Rectal smooth muscle tissue (tissue), 1 donor: ENCODE results near the gene PCDHA10.
A peak's percentile ranks its signal among the peaks of the same experiment; 100 is the strongest.
"Not testable (repeated sequence)": the region's sequence is repeated elsewhere in the genome, so short reads cannot be mapped to it uniquely, and the experiment has no call there.

Experiments used
- H3K27ac ChIP-seq: one replicate; pipeline ENCODE4 v1.7.0; 2013; ENCODE audit warnings: low read depth, low read length, inconsistent platforms
- H3K27me3 ChIP-seq: one replicate; pipeline ENCODE4 v1.7.0; 2013; ENCODE audit warnings: low read length; ENCODE audit not compliant: control insufficient read depth, insufficient read depth
- H3K36me3 ChIP-seq: one replicate; pipeline ENCODE4 v1.7.0; 2013; ENCODE audit warnings: low read length; ENCODE audit not compliant: control insufficient read depth, insufficient read depth
- H3K4me1 ChIP-seq: one replicate; pipeline ENCODE4 v1.7.0; 2013; ENCODE audit warnings: low read length; ENCODE audit not compliant: control insufficient read depth, insufficient read depth
- H3K4me3 ChIP-seq: one replicate; pipeline ENCODE4 v1.7.0; 2013; ENCODE audit warnings: low read length
- H3K9ac ChIP-seq: one replicate; pipeline ENCODE4 v1.7.0; 2013; ENCODE audit warnings: low read length

Gene PCDHA10, protein sequence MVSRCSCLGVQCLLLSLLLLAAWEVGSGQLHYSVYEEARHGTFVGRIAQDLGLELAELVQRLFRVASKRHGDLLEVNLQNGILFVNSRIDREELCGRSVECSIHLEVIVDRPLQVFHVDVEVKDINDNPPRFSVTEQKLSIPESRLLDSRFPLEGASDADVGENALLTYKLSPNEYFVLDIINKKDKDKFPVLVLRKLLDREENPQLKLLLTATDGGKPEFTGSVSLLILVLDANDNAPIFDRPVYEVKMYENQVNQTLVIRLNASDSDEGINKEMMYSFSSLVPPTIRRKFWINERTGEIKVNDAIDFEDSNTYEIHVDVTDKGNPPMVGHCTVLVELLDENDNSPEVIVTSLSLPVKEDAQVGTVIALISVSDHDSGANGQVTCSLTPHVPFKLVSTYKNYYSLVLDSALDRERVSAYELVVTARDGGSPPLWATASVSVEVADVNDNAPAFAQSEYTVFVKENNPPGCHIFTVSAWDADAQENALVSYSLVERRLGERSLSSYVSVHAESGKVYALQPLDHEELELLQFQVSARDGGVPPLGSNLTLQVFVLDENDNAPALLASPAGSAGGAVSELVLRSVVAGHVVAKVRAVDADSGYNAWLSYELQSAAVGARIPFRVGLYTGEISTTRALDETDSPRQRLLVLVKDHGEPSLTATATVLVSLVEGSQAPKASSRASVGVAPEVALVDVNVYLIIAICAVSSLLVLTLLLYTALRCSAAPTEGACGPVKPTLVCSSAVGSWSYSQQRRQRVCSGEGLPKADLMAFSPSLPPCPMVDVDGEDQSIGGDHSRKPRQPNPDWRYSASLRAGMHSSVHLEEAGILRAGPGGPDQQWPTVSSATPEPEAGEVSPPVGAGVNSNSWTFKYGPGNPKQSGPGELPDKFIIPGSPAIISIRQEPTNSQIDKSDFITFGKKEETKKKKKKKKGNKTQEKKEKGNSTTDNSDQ

GRCh38 chr5:140855772-140856674 lies at the start of gene PCDHA10:
TSS of gene PCDHA10 (plus strand) at chr5:140855897. CDS start at chr5:140856049, 152 bp downstream.
- no peak within 1 kb of the TSS for H3K4me3 ChIP-seq
- no peaks in the 10 kb centered on the region for H3K36me3 ChIP-seq
- no peak within 1 kb of the TSS for H3K9ac ChIP-seq
- no peaks in the 10 kb centered on the region for H3K27me3 ChIP-seq
- no peaks in the 10 kb centered on the region for H3K4me1 ChIP-seq
- H3K27ac ChIP-seq = no peak within 1 kb of the TSS

DNA sequence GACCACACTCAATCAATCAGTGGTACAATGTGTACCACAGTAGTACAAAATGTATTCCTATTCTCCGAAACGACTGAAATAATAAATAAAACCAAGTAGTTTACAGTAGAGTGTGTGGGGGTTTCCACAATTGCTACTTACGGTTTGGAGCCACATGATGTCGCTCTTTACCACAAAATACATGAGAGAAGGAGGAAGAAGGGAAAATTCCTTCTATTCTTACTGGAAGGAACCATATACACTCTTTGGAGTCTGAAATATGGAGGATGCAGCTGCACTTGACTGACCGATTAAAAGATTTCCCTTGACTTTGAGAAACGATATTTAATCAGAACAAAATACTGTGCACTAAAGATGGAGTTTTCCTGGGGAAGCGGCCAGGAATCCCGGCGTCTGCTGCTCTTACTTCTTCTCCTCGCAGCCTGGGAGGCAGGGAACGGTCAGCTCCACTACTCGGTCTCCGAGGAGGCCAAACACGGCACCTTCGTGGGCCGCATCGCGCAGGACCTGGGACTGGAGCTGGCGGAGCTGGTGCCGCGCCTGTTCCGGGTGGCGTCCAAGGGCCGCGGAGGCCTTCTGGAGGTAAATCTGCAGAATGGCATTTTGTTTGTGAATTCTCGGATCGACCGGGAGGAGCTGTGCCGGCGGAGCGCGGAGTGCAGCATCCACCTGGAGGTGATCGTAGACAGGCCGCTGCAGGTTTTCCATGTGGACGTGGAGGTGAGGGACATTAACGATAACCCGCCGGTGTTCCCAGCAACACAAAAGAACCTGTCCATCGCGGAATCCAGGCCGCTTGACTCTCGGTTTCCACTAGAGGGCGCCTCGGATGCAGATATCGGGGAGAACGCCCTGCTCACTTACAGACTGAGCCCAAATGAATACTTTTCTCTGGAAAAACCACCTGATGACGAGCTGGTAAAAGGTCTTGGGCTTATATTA lies 48.6 kb upstream of the PCDHA10 start, which contains the start of gene PCDHA4:
TSS of gene PCDHA4 (plus strand) at position 235 of the 942 bp plus-strand sequence.
- Histone ChIP-seq H3K27me3 (no peaks in the 10 kb centered on the region), H3K9ac (no peak within 1 kb of the TSS), H3K27ac (no peak within 1 kb of the TSS), H3K36me3 (no peaks in the 10 kb centered on the region), H3K4me1 (no peaks in the 10 kb centered on the region), H3K4me3 (peak within 1 kb of the TSS; percentile 40)

DNA sequence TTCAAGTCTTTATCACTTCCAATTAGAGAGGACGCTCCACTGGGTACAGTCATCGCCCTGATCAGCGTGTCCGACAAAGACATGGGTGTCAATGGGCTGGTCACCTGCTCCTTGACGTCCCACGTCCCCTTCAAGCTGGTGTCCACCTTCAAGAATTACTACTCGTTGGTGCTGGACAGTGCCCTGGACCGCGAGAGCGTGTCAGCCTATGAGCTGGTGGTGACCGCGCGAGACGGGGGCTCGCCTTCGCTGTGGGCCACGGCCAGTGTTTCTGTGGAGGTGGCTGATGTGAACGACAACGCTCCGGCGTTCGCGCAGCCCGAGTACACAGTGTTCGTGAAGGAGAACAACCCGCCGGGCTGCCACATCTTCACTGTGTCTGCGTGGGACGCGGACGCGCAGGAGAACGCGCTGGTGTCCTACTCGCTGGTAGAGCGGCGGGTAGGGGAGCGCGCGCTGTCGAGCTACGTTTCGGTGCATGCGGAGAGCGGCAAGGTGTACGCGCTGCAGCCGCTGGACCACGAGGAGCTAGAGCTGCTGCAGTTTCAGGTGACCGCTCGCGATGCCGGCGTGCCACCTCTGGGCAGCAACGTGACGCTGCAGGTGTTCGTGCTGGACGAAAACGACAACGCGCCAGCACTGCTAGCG lies 47.3 kb upstream of the PCDHA10 start:
- H3K4me3 ChIP-seq, H3K9ac ChIP-seq, H3K27ac ChIP-seq, H3K36me3 ChIP-seq, H3K4me1 ChIP-seq, H3K27me3 ChIP-seq: not testable (repeated sequence)

DNA sequence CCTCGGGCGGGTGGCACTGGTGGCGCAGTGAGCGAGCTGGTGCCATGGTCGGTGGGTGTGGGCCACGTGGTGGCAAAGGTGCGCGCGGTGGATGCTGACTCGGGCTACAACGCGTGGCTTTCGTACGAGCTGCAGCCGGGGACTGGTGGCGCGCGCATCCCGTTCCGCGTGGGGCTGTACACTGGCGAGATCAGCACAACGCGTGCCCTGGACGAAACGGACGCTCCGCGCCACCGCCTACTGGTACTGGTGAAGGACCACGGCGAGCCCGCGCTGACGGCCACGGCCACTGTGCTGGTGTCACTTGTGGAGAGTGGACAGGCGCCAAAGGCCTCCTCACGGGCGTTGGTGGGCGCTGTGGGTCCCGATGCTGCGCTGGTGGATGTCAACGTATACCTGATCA lies 46.8 kb upstream of the PCDHA10 start:
- no peaks in the 10 kb centered on the region for H3K36me3 ChIP-seq
- H3K9ac ChIP-seq = no peak overlapping the region
- H3K27me3 ChIP-seq = no peaks in the 10 kb centered on the region
- H3K4me1 ChIP-seq = no peaks in the 10 kb centered on the region
- H3K27ac ChIP-seq = no peak overlapping the region
- no peak overlapping the region for H3K4me3 ChIP-seq

DNA sequence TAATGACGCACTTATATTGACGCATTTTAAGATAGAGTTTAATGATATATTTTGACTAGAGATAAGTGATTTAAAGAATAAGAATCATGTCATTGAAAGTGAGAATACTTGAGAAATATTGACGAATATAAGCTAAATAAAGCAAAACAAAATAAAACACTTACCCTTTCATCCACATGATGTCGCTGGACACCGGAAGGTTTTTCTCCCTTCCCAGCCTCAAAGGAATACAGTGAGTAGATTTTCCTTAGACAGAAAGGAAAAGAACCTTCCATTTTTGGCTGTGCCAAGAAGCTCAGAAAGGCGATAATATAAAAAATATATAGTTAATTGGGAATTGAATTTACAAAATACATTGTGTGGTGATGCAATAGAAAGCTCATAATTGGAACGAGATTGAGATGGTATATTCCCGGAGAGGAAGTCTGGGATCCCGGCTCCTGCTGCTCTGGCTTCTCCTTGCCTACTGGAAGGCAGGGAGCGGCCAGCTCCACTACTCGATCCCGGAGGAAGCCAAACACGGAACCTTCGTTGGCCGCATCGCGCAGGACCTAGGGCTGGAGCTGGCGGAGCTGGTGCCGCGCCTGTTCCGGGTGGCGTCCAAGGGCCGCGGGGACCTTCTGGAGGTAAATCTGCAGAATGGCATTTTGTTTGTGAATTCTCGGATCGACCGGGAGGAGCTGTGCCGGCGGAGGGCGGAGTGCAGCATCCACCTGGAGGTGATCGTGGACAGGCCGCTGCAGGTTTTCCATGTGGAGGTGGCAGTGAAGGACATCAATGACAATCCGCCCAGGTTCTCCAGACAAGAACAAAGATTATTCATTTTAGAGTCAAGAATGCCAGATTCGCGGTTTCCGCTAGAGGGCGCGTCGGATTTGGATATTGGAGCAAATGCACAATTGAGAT lies 34.1 kb upstream of the PCDHA10 start, which contains the start of gene PCDHA5:
TSS of gene PCDHA5 (plus strand) at position 239 of the 906 bp plus-strand sequence.
- H3K4me3 ChIP-seq = no peak within 1 kb of the TSS

GRCh38 chr5:140822281-140822629 lies 33.4 kb upstream of the PCDHA10 start:
- Histone ChIP-seq H3K27ac (no peak overlapping the region), H3K27me3 (no peaks in the 10 kb centered on the region), H3K36me3 (no peaks in the 10 kb centered on the region), H3K4me1 (no peaks in the 10 kb centered on the region), H3K4me3 (no peak overlapping the region), H3K9ac (no peak overlapping the region)

More for the DNA sequence above, 34.1 kb upstream of the PCDHA10 start, which contains the start of gene PCDHA5:
- Histone ChIP-seq H3K9ac (no peak within 1 kb of the TSS), H3K4me1 (no peaks in the 10 kb centered on the region), H3K27me3 (no peaks in the 10 kb centered on the region), H3K27ac (no peak within 1 kb of the TSS), H3K36me3 (no peaks in the 10 kb centered on the region)

DNA sequence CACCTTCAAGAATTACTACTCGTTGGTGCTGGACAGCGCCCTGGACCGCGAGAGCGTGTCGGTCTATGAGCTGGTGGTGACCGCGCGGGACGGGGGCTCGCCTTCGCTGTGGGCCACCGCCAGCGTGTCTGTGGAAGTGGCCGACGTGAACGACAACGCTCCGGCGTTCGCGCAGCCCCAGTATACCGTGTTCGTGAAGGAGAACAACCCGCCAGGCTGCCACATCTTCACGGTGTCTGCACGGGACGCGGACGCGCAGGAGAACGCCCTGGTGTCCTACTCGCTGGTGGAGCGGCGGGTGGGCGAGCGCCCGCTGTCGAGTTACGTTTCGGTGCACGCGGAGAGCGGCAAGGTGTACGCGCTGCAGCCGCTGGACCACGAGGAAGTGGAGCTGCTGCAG lies 32.7 kb upstream of the PCDHA10 start:
- H3K27ac ChIP-seq, H3K4me3 ChIP-seq, H3K4me1 ChIP-seq, H3K9ac ChIP-seq, H3K27me3 ChIP-seq, H3K36me3 ChIP-seq: not testable (repeated sequence)

- no peak overlapping the region for H3K9ac ChIP-seq
- no peaks in the 10 kb centered on the region for H3K36me3 ChIP-seq
- H3K4me1 ChIP-seq = no peaks in the 10 kb centered on the region
- H3K27ac ChIP-seq = no peak overlapping the region
- H3K27me3 ChIP-seq = no peaks in the 10 kb centered on the region
- no peak overlapping the region for H3K4me3 ChIP-seq
These were observed 32.2 kb upstream of the PCDHA10 start for GRCh38 chr5:140823475-140823874.

GRCh38 chr5:140827704-140828361 lies 27.9 kb upstream of the PCDHA10 start, which contains the start of gene PCDHA6:
TSS of gene PCDHA6 (plus strand) at chr5:140827960. CDS start at chr5:140828092, 132 bp downstream.
- Histone ChIP-seq H3K9ac (no peak within 1 kb of the TSS), H3K4me3 (no peak within 1 kb of the TSS), H3K27me3 (no peaks in the 10 kb centered on the region), H3K4me1 (no peaks in the 10 kb centered on the region), H3K36me3 (no peaks in the 10 kb centered on the region), H3K27ac (no peak within 1 kb of the TSS)

DNA sequence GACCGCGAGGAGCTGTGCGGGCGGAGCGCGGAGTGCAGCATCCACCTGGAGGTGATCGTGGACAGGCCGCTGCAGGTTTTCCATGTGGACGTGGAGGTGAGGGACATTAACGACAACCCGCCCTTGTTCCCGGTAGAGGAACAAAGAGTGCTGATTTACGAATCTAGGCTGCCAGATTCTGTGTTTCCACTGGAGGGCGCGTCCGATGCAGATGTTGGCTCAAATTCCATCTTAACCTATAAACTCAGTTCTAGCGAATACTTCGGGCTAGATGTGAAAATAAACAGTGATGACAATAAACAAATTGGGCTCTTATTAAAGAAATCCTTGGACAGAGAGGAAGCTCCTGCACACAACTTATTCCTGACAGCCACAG lies 27.3 kb upstream of the PCDHA10 start:
- no peaks in the 10 kb centered on the region for H3K4me1 ChIP-seq
- H3K36me3 ChIP-seq = no peaks in the 10 kb centered on the region
- no peak overlapping the region for H3K4me3 ChIP-seq
- H3K27me3 ChIP-seq = no peaks in the 10 kb centered on the region
- no peak overlapping the region for H3K27ac ChIP-seq
- no peak overlapping the region for H3K9ac ChIP-seq
